Fibroblast of the aortic adventitia (primary cell): Measurements from ENCODE around the gene CACNG4. TPM values are rescaled to one million over a fixed set of nuclear protein-coding genes. Genes with fewer than 3 reads are reported as not detected.
"Not testable (repeated sequence)": the region's sequence is repeated elsewhere in the genome, so short reads cannot be mapped to it uniquely, and the experiment has no call there.

Experiments used
- DNase-seq: peaks from one replicate; pipeline ENCODE4 v3.0.0-alpha.2; 2010; ENCODE audit warnings: low read depth
- H3K4me3 ChIP-seq: 2 replicates; pipeline ENCODE4 v1.5.1; 2011; ENCODE audit warnings: low read depth, mild to moderate bottlenecking, control low read depth, low read length, moderate library complexity
- total RNA-seq: library from RNA; depleted of rRNA; stranded (reverse); fragments of >200 nt; gene quantifications from 2 replicates; pipeline ENCODE4 v1.2.3, GENCODE V29; 2012; ENCODE audit warnings: low replicate concordance
- TF ChIP-seq, protein P1 (sequence below): IDR thresholded peaks from 2 replicates; pipeline ENCODE4 v1.5.1; 2011; ENCODE audit warnings: mild to moderate bottlenecking, low read length, control low read depth, inconsistent platforms; ENCODE audit not compliant: insufficient read depth

CACNG4 gene
- total RNA-seq, 1 donor, result not detected

DNA sequence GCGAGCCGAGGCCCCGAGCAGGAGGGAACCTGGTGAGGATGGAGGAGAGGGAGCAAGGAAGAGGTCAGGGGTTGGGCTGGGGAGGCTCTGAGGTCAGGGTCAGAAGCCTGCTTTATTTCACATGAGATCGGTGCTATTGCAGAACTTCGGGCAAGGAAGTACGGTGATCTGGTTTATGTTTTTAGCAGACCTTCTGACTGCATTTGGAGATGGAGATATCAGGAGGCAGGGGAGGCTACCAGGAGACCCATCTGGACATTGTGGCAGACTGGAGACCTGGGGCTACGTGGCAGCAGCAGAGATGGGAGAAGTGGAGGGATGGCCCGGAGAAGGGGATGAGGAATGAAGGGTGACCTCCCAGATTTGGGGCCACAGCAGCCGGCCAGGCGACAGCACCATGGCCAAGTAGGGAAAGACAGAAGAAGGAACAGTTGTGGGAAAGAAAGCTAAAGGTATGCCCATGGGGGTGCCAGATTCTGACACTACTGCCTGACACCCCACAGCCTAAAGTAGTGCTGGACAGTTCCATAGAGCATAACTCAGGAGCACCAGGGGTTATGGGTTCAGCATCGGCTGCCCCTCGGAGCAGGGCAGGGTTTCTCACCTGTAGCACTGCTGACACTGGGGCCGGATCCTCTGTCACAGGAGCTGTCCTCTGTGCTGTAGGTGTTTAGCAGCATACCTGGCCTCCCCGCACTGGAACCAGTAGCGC, 7.4 kb downstream of the CACNG4 start:
- H3K4me3 ChIP-seq, result no peak overlapping the region
- TF ChIP-seq, protein P1, sequence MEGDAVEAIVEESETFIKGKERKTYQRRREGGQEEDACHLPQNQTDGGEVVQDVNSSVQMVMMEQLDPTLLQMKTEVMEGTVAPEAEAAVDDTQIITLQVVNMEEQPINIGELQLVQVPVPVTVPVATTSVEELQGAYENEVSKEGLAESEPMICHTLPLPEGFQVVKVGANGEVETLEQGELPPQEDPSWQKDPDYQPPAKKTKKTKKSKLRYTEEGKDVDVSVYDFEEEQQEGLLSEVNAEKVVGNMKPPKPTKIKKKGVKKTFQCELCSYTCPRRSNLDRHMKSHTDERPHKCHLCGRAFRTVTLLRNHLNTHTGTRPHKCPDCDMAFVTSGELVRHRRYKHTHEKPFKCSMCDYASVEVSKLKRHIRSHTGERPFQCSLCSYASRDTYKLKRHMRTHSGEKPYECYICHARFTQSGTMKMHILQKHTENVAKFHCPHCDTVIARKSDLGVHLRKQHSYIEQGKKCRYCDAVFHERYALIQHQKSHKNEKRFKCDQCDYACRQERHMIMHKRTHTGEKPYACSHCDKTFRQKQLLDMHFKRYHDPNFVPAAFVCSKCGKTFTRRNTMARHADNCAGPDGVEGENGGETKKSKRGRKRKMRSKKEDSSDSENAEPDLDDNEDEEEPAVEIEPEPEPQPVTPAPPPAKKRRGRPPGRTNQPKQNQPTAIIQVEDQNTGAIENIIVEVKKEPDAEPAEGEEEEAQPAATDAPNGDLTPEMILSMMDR, result no peak
- no peak for DNase-seq

DNA sequence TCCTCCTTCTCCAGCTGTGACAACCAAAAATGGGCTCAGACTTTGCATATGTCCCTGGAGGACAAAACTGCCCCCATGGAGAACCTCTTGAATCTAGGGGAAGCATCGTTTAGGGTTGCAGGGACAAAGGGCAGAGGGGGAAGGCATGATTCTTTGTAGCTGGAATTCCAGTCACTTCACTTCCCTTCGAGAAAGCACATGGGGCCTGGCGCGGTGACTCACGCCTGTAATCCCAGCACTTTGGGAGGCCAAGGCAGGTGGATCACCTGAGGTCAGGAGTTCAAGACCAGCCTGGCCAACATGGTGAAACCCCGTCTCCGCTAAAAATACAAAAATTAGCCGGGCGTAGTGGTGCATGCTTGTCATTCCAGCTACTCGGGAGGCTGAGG, 7.9 kb downstream of the CACNG4 start:
- H3K4me3 ChIP-seq, DNase-seq: not testable (repeated sequence)

DNA sequence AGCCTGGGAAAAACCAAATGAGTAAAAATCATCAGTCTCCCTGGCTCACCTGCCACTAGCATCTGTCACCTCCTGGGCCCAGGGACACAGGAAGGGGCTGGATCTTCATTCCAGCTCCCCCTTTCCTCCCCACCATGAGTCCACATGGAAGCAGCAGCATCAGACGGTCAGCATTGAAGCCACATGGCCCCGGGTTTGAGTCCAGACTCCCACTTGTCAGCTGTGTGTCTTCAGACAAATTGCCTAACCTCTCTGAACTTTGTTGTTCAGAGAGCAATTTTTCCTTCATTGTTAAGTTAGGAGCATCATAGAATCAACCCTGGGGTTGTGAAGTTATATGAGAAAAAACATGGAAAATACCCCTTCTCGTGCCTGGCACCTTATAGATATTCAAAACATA, 10.7 kb downstream of the CACNG4 start:
- no peak for DNase-seq
- no peak overlapping the region for H3K4me3 ChIP-seq
- TF ChIP-seq, protein P1, result no peak

DNA sequence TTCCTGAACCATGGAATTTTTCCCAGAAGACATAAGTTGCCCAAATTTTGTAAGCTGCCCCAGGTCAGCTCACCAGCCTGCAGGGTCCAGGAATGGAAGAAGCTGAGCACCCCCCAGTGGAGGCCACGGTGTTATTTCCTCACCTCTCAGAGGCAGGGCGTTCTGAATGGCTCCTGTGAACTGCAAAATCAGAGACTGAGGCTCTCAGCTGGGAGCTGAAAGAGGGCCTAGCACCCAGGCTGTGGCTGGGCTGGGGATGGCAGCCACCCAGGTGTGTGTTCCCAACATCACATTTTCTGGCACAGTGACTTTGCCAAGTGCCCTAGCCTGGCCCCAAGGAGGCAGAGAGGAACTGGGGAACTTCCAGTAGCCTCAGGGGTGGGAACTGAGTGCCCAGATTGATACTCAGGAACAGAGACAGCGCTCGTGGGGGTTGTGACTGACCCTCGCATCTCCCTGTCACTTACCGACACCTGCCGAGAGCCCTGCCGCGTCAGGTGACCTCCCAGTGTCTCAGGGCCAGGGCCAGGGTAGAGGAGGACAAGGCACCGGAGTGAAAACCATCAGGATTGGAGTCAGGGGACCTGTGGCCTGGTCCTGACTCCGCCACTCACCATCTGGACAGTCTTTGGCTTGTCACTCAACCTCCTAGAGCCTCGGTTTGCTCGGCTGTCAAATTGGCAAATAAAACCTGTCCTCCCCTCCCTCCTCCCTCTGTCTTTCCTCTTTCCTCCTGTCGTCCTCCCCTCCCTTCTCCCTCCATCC, 11.3 kb downstream of the CACNG4 start:
- no peak for DNase-seq
- TF ChIP-seq, protein P1, result no peak
- no peak overlapping the region for H3K4me3 ChIP-seq

DNA sequence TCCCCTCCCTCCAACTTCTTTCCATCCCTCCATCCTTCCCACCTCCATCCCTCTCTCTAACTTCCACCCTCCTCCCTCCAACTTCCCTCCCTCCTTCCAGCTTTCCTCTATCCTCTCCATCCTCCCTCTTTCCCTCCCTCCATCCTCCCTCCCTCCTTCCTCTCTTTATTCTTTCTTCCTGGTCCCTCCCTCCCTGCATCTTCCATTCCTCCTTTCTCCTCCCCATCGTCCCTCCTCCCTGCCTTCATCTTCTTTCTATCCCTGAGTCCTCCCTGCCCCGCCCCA, 11.8 kb downstream of the CACNG4 start:
- TF ChIP-seq, protein P1, result no peak
- H3K4me3 ChIP-seq, result no peak overlapping the region
- DNase-seq, result no peak

DNA sequence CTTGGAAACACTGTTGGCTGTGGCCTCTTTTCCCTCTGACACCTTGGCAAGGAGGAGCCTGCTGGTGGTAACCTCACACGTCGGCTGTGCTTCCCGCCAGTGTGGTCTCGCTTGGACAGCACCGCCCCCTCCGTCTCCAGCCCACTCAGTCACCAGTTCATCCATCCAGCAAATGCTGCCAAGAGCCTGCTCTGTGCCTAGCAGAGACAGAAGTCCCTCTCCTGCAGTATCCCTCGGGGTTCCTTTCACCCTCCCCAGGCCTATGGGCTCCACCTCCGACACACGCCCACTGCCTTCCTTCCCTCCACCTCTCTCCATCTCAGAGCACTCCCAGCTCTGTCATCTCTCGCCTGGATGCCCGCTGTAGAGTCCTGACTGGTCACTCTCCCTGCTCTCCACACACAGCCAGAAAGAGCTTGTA, 12.3 kb downstream of the CACNG4 start:
- H3K4me3 ChIP-seq, result no peak overlapping the region
- TF ChIP-seq, protein P1, result no peak
- DNase-seq, result no peak

DNA sequence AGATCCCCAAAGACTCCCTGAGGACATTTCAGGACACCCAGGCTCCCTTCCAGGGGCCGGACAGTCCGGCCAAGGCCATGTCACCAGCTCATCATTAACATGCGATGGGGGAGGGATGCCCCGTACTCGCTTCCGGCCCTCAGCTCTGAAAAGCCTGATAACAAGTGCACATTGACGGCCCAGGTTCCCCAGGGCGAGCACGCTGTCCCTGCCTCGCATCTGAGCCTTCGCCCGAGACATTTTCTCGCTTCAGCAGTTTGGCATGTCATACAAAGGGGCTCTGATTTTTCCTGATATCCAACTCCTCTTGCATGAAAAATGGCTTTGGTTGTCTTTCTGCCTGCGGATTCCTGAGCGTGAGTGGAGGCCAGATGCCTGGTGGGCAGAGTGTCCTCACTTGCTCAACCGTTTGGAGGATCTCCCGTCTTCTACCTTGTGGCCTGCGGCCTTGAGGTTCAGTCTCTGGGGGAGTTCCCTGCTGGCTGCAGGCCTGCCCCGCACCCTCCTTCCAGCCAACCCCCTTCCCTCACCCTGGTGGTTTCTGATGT, 14.1 kb downstream of the CACNG4 start:
- H3K4me3 ChIP-seq, result no peak overlapping the region
- TF ChIP-seq, protein P1, result no peak
- DNase-seq, result no peak
